ENCODE measurements around the gene PAAF1. TPM values are rescaled to one million over a fixed set of nuclear protein-coding genes. Genes with fewer than 3 reads are reported as not detected.

PAAF1 gene
- total and polyA plus RNA-seq, 2 experiments from 2014 or later: 13.6 to 18.1 TPM

DNA sequence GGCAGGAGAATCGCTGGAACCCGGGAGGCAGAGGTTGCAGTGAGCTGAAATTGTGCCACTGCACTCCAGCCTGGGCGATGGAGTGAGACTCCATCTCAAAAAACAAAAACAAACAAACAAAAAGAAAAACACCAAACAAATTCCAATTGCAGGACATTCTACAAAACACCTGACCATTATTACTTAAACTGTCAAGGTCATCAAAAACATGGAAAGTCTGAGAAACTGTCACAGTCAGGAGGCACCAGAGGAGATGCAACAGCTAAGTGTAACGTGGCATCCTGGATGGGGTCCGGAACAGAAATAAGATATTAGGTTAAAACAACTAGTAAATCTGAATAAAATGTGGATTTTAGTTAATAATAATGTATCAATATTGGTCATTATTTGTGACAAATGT lies 73.1 kb downstream of the PAAF1 start:
- Mint-ChIP-seq H3K4me1 (no peaks in the 10 kb centered on the region; the same call in 2 of the 3 replicates), H3K27me3 (ENCODE audit: insufficient read depth, low read depth, poor library complexity) (no peaks in the 10 kb centered on the region), H3K36me3 (ENCODE audit: low read depth) (no peaks in the 10 kb centered on the region), H3K9me3 (peaks cover 7% of the 10 kb centered on the region; the same call in 2 of the 3 replicates), H3K27ac (no peak overlapping the region), H3K4me3 (no peak overlapping the region)
- Histone ChIP-seq H2AFZ (no peak overlapping the region), H3K4me1 (ENCODE audit: insufficient read depth) (peaks cover 3% of the 10 kb centered on the region; the same call in 1 of the 2 replicates), H3K4me2 (no peak overlapping the region), H3K36me3 (ENCODE audit: insufficient read depth) (no peaks in the 10 kb centered on the region), H3K4me3 (no peak overlapping the region), H3K27me3 (ENCODE audit: insufficient read depth) (no peaks in the 10 kb centered on the region), H3K27ac (ENCODE audit: low read depth) (no peak overlapping the region), H4K20me1 (replicated peaks; ENCODE audit: insufficient read depth) (no peaks in the 10 kb centered on the region), H3F3A (replicated peaks; ENCODE audit: low read depth) (no peaks in the 10 kb centered on the region), H3K9me2 (ENCODE audit: insufficient read depth) (no peaks in the 10 kb centered on the region), H3K79me2 (replicated peaks; ENCODE audit: insufficient read depth) (no peaks in the 10 kb centered on the region)
- DNase-seq (ENCODE audit: low spot score): no peak
- TF ChIP-seq ZNF331 (CRISPR knock-in tag; IDR thresholded peaks at IDR 0.05; ENCODE audit: low read depth) (no peak), EZH2phosphoT487 (IDR thresholded peaks at IDR 0.05; ENCODE audit: unreplicated experiment) (no peak), STAT1 (IDR thresholded peaks at IDR 0.05; ENCODE audit: unreplicated experiment) (no peak), ZNF114 (CRISPR knock-in tag; IDR thresholded peaks at IDR 0.05) (no peak), NANOG (IDR thresholded peaks at IDR 0.05; ENCODE audit: borderline replicate concordance) (no peak), EZH2 (IDR thresholded peaks at IDR 0.05; ENCODE audit: low read depth, unreplicated experiment) (no peak), POLR2AphosphoS5 (IDR thresholded peaks at IDR 0.05; ENCODE audit: low read depth) (no peak), JUNB (IDR thresholded peaks at IDR 0.05; ENCODE audit: unreplicated experiment) (no peak), CREB1 (CRISPR knock-in tag; IDR thresholded peaks at IDR 0.05; ENCODE audit: low read depth) (no peak)
- TF ChIP-seq, protein P1, sequence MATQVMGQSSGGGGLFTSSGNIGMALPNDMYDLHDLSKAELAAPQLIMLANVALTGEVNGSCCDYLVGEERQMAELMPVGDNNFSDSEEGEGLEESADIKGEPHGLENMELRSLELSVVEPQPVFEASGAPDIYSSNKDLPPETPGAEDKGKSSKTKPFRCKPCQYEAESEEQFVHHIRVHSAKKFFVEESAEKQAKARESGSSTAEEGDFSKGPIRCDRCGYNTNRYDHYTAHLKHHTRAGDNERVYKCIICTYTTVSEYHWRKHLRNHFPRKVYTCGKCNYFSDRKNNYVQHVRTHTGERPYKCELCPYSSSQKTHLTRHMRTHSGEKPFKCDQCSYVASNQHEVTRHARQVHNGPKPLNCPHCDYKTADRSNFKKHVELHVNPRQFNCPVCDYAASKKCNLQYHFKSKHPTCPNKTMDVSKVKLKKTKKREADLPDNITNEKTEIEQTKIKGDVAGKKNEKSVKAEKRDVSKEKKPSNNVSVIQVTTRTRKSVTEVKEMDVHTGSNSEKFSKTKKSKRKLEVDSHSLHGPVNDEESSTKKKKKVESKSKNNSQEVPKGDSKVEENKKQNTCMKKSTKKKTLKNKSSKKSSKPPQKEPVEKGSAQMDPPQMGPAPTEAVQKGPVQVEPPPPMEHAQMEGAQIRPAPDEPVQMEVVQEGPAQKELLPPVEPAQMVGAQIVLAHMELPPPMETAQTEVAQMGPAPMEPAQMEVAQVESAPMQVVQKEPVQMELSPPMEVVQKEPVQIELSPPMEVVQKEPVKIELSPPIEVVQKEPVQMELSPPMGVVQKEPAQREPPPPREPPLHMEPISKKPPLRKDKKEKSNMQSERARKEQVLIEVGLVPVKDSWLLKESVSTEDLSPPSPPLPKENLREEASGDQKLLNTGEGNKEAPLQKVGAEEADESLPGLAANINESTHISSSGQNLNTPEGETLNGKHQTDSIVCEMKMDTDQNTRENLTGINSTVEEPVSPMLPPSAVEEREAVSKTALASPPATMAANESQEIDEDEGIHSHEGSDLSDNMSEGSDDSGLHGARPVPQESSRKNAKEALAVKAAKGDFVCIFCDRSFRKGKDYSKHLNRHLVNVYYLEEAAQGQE (IDR thresholded peaks at IDR 0.05; ENCODE audit: unreplicated experiment): no peak
- TF ChIP-seq, protein P2, sequence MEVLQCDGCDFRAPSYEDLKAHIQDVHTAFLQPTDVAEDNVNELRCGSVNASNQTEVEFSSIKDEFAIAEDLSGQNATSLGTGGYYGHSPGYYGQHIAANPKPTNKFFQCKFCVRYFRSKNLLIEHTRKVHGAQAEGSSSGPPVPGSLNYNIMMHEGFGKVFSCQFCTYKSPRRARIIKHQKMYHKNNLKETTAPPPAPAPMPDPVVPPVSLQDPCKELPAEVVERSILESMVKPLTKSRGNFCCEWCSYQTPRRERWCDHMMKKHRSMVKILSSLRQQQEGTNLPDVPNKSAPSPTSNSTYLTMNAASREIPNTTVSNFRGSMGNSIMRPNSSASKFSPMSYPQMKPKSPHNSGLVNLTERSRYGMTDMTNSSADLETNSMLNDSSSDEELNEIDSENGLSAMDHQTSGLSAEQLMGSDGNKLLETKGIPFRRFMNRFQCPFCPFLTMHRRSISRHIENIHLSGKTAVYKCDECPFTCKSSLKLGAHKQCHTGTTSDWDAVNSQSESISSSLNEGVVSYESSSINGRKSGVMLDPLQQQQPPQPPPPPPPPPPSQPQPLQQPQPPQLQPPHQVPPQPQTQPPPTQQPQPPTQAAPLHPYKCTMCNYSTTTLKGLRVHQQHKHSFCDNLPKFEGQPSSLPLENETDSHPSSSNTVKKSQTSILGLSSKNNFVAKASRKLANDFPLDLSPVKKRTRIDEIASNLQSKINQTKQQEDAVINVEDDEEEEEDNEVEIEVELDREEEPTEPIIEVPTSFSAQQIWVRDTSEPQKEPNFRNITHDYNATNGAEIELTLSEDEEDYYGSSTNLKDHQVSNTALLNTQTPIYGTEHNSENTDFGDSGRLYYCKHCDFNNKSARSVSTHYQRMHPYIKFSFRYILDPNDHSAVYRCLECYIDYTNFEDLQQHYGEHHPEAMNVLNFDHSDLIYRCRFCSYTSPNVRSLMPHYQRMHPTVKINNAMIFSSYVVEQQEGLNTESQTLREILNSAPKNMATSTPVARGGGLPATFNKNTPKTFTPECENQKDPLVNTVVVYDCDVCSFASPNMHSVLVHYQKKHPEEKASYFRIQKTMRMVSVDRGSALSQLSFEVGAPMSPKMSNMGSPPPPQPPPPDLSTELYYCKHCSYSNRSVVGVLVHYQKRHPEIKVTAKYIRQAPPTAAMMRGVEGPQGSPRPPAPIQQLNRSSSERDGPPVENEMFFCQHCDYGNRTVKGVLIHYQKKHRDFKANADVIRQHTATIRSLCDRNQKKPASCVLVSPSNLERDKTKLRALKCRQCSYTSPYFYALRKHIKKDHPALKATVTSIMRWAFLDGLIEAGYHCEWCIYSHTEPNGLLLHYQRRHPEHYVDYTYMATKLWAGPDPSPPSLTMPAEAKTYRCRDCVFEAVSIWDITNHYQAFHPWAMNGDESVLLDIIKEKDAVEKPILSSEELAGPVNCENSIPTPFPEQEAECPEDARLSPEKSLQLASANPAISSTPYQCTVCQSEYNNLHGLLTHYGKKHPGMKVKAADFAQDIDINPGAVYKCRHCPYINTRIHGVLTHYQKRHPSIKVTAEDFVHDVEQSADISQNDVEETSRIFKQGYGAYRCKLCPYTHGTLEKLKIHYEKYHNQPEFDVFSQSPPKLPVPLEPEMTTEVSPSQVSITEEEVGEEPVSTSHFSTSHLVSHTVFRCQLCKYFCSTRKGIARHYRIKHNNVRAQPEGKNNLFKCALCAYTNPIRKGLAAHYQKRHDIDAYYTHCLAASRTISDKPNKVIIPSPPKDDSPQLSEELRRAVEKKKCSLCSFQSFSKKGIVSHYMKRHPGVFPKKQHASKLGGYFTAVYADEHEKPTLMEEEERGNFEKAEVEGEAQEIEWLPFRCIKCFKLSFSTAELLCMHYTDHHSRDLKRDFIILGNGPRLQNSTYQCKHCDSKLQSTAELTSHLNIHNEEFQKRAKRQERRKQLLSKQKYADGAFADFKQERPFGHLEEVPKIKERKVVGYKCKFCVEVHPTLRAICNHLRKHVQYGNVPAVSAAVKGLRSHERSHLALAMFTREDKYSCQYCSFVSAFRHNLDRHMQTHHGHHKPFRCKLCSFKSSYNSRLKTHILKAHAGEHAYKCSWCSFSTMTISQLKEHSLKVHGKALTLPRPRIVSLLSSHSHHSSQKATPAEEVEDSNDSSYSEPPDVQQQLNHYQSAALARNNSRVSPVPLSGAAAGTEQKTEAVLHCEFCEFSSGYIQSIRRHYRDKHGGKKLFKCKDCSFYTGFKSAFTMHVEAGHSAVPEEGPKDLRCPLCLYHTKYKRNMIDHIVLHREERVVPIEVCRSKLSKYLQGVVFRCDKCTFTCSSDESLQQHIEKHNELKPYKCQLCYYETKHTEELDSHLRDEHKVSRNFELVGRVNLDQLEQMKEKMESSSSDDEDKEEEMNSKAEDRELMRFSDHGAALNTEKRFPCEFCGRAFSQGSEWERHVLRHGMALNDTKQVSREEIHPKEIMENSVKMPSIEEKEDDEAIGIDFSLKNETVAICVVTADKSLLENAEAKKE (CRISPR knock-in tag; IDR thresholded peaks at IDR 0.05): no peak
- TF ChIP-seq, protein P3, sequence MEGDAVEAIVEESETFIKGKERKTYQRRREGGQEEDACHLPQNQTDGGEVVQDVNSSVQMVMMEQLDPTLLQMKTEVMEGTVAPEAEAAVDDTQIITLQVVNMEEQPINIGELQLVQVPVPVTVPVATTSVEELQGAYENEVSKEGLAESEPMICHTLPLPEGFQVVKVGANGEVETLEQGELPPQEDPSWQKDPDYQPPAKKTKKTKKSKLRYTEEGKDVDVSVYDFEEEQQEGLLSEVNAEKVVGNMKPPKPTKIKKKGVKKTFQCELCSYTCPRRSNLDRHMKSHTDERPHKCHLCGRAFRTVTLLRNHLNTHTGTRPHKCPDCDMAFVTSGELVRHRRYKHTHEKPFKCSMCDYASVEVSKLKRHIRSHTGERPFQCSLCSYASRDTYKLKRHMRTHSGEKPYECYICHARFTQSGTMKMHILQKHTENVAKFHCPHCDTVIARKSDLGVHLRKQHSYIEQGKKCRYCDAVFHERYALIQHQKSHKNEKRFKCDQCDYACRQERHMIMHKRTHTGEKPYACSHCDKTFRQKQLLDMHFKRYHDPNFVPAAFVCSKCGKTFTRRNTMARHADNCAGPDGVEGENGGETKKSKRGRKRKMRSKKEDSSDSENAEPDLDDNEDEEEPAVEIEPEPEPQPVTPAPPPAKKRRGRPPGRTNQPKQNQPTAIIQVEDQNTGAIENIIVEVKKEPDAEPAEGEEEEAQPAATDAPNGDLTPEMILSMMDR (conservative IDR thresholded peaks at IDR 0.05; ENCODE audit: low read depth in 2 of 2): no peak
- TF ChIP-seq, protein P4, sequence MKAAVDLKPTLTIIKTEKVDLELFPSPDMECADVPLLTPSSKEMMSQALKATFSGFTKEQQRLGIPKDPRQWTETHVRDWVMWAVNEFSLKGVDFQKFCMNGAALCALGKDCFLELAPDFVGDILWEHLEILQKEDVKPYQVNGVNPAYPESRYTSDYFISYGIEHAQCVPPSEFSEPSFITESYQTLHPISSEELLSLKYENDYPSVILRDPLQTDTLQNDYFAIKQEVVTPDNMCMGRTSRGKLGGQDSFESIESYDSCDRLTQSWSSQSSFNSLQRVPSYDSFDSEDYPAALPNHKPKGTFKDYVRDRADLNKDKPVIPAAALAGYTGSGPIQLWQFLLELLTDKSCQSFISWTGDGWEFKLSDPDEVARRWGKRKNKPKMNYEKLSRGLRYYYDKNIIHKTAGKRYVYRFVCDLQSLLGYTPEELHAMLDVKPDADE (IDR thresholded peaks at IDR 0.05): no peak
- no peak for ATAC-seq
